ENCODE results near the gene C5orf63. TPM values are rescaled to one million over a fixed set of nuclear protein-coding genes. Genes with fewer than 3 reads are reported as not detected.

Gene C5orf63
- total and polyA plus RNA-seq, 2 of the 8 experiments (the other 6 are each of a cell fraction or from before 2014, with no cell fraction given) = 0.67 to 0.71 TPM

GRCh38 chr5:127112347-127112864, 39.1 kb upstream of the C5orf63 start:
- H3K27ac ChIP-seq (ENCODE audit: low read depth, low read length) = no peak overlapping the region
- H3K23ac ChIP-seq (ENCODE audit: insufficient read length) = no peak overlapping the region
- H3K4me2 ChIP-seq (ENCODE audit: insufficient read depth in 1 of 2, low read depth in 2 of 2, low read length in 2 of 2) = no peak overlapping the region
- H3K56ac ChIP-seq (replicated peaks; ENCODE audit: insufficient read length, low read depth, low read length) = no peak overlapping the region
- no peak overlapping the region for H2AFZ ChIP-seq (ENCODE audit: low read length)
- DNase-seq (ENCODE audit: low read depth in 1 of 2, low spot score in 2 of 2) (no peak), FAIRE-seq (no peak)
- H3K79me1 ChIP-seq (ENCODE audit: low read depth, low read length) = no peaks in the 10 kb centered on the region
- H2BK12ac ChIP-seq (ENCODE audit: low read depth, low read length) = no peak overlapping the region
- no peaks in the 10 kb centered on the region for H3K23me2 ChIP-seq (ENCODE audit: low read depth, low read length)
- no peak overlapping the region for H4K8ac ChIP-seq (ENCODE audit: extremely low read depth, insufficient read depth, low read length)
- no peak overlapping the region for H4K91ac ChIP-seq (replicated peaks; ENCODE audit: insufficient read length, low read length)
- H2BK120ac ChIP-seq (replicated peaks; ENCODE audit: low read depth, low read length) = no peak overlapping the region
- no peaks in the 10 kb centered on the region for H4K20me1 ChIP-seq (replicated peaks in 1 of 2; ENCODE audit: control insufficient read depth in 1 of 2, insufficient read depth in 2 of 2, low read length in 2 of 2)
- peaks cover 10 to 13% of the 10 kb centered on the region in 2 experiments; a peak in 2 of 4 replicates for H3K9me3 ChIP-seq (ENCODE audit: insufficient read depth in 2 of 2, low read depth in 1 of 2, low read length in 1 of 2)
- H2BK15ac ChIP-seq (ENCODE audit: low read length) = no peak overlapping the region
- H3K9ac ChIP-seq (replicated peaks in 1 of 4; ENCODE audit: extremely low read depth in 1 of 4, low read depth in 3 of 4, low read length in 3 of 4) = no peak overlapping the region
- H2BK5ac ChIP-seq (ENCODE audit: low read depth, low read length) = no peak overlapping the region
- no peak overlapping the region for H3K4me3 ChIP-seq (ENCODE audit: extremely low read depth in 1 of 4, insufficient read depth in 2 of 4, low read depth in 3 of 4, low read length in 4 of 4)
- no peak overlapping the region for H4K5ac ChIP-seq (ENCODE audit: insufficient read length, low read depth, low read length)
- 86% methylated on average over 3 of the region's 3 CpGs; no CpG with 5 or more reads in 1 of the 2 experiments for WGBS, 2 experiments (ENCODE audit: extremely low coverage in 1 of 2, insufficient coverage in 1 of 2, insufficient read length in 1 of 2, insufficient replicate concordance in 2 of 2, low coverage in 1 of 2, low lambda C conversion rate in 2 of 2, missing lambda C conversion rate in 1 of 2)
- H3K14ac ChIP-seq (ENCODE audit: insufficient read length) = no peak overlapping the region
- H3K79me2 ChIP-seq (ENCODE audit: control insufficient read depth in 1 of 2, insufficient read depth in 2 of 2, low read length in 2 of 2) = no peaks in the 10 kb centered on the region
- no peak overlapping the region for H3K18ac ChIP-seq (ENCODE audit: extremely low read depth, low read length)
- no peaks in the 10 kb centered on the region for H3K27me3 ChIP-seq (replicated peaks in 1 of 4; ENCODE audit: control insufficient read depth in 3 of 4, extremely low read depth in 1 of 4, insufficient read depth in 3 of 4, low read length in 3 of 4)
- no peak overlapping the region for H2BK20ac ChIP-seq (ENCODE audit: low read length)
- no peak overlapping the region for H2AK5ac ChIP-seq (ENCODE audit: low read depth, low read length)
- no peak overlapping the region for H3K4ac ChIP-seq (replicated peaks; ENCODE audit: insufficient read length, low read depth, low read length)
- CTCF ChIA-PET (ENCODE audit: partially characterized antibody) = no interaction called here
- H3K4me1 ChIP-seq (replicated peaks in 1 of 4; ENCODE audit: control insufficient read depth in 3 of 4, insufficient read depth in 4 of 4, low read length in 3 of 4) = no peaks in the 10 kb centered on the region
- POLR2A ChIA-PET (ENCODE audit: partially characterized antibody) = no interaction called here
- no peaks in the 10 kb centered on the region for H3K36me3 ChIP-seq (ENCODE audit: control insufficient read depth in 2 of 4, insufficient read depth in 4 of 4, low read length in 3 of 4)
- TF ChIP-seq RFX5 (IDR thresholded peaks at IDR 0.05; ENCODE audit: borderline replicate concordance, low read depth, low read length) (no peak), CREB1 (IDR thresholded peaks at IDR 0.05) (no peak), SIX5 (IDR thresholded peaks at IDR 0.05; ENCODE audit: low read depth, low read length) (no peak), SUZ12 (IDR thresholded peaks at IDR 0.05; ENCODE audit: low read length) (no peak), TBP (IDR thresholded peaks at IDR 0.05; ENCODE audit: low read depth, low read length) (no peak), EGR1 (IDR thresholded peaks at IDR 0.05; ENCODE audit: borderline replicate concordance, low read depth, low read length) (no peak), SP2 (IDR thresholded peaks at IDR 0.05; ENCODE audit: low read length) (no peak), ASH2L (IDR thresholded peaks at IDR 0.05; ENCODE audit: low read length) (no peak), USF2 (IDR thresholded peaks at IDR 0.05; ENCODE audit: low read length) (no peak), SIRT6 (IDR thresholded peaks at IDR 0.05; ENCODE audit: low read length) (no peak), NANOG (IDR thresholded peaks at IDR 0.05; ENCODE audit: insufficient read depth, low read depth, low read length, poor library complexity, severe bottlenecking) (no peak), POLR2AphosphoS5 (IDR thresholded peaks at IDR 0.05; ENCODE audit: low read depth, low read length) (no peak), KDM5A (IDR thresholded peaks at IDR 0.05; ENCODE audit: low read length) (no peak), EP300 (IDR thresholded peaks at IDR 0.05; ENCODE audit: borderline replicate concordance in 1 of 2, low read depth in 2 of 2, low read length in 2 of 2) (no peak), GABPA (IDR thresholded peaks at IDR 0.05; ENCODE audit: borderline replicate concordance, insufficient read depth, low read length) (no peak)

All from H1 (cell line).